ENCODE results near the gene FOXA1.

FOXA1 gene
- long read RNA-seq, donor 1, partial matches to known transcripts, result 0 of 2 reads
- long read RNA-seq, donor 1, other reads (novel, unspliced or antisense), result 0 of 2 reads
- long read RNA-seq, donor 2, result 0 reads
- long read RNA-seq, donor 3, result 0 reads
- long read RNA-seq, donor 4, partial matches to known transcripts, result 0 of 1 reads
- long read RNA-seq, donor 4, other reads (novel, unspliced or antisense), result 0 of 1 reads
- long read RNA-seq, donor 5, result 0 reads
- long read RNA-seq, donor 6, result 0 reads
- long read RNA-seq, donor 7, result 0 reads
- long read RNA-seq, donor 8, partial matches to known transcripts, result 0 of 1 reads
- long read RNA-seq, donor 8, other reads (novel, unspliced or antisense), result 0 of 1 reads

DNA sequence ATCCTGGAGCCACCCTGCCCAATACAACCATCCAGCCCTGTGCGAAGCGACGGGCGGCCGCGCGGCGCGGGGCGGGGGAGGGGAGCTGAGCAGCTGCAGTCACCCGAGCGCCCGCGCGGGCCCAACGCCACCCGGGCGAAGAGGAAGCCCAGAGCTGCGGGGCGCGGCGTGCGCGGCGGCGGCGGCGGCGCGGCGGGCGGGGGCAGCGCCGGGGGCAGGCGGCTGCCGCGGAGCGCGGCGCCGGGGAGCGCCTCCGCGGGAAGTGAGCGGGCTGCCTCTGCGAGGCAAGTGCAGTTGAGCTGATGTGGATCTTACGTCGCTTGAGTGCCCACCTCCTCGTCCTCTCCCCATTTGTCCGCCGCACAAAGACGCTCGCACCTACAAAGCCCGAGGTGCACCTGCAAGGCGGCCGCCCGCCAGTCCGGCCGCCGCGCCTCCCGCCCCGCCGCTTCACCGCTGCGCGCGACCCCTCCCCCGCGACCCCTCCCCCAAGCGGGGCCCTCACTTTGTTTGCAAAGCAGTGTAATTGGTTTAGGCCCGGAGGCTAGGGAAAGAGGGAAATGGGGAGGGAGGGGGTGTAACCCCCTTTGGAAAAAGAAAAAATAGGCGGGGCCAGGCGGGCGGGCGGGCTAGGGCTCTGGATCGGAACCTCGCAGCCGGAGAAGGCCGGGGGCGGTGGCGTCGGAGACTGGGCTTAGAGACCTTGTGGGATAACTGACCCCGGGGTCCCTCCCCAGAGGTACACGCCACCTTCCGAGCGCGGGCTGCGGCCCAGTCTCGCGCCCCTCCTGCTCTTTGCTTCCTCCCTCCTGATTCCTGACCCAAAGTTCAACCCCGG lies at the start of gene FOXA1, which contains the start of gene TTC6:
FOXA1 (minus strand) TSS at position 279 of the 838 bp plus-strand sequence; CDS start at position 2, 277 bp downstream.
TTC6 (plus strand) TSS at position 659 of the 838 bp plus-strand sequence. CDS start 26,436 bp downstream, outside the sequence.
- DNase-seq, result peak; percentile 61

DNA sequence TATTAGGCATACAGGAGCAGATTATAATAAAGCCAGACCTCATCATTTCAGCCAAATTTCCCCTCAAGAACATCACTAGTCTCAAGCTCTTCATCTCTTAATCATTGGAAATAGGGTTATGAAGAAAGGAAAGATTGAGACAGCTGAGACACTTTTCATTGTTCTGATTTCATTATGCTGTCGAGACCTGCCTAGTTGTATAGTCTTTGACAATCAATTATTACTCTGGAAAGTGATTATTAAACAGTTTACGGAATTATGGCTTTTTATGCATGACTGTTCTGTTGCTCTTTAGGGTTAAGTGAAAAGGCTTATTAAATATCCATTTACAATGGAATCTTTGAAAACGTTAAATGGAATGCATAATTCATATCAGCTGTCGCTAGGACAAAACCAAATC lies 48.7 kb upstream of the FOXA1 start:
- DNase-seq, result no peak

- no peak for DNase-seq
Observed at GRCh38 chr14:37642125-37642524, 47.1 kb upstream of the FOXA1 start.

- DNase-seq, result no peak
Observed at GRCh38 chr14:37641117-37641516, 46.1 kb upstream of the FOXA1 start.

DNA sequence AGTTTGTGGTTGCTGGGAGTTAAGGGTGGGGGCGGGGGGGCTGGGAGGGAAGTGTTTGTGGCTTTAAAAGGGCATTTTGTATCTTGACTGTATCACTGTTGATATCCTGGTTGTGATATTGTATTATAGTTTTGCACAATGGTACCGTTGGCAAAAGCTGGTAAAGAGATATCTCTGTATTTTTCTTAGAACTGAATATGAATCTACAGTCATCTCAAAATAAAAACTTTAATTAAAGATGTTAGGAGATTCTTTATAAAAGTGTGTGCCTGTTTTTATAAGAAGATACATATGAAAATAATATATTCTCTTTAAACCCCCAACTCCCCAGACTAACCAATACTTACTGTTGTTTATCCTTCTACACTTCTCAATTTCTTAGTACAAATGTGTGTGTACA lies 43.5 kb upstream of the FOXA1 start:
- DNase-seq, result no peak

DNA sequence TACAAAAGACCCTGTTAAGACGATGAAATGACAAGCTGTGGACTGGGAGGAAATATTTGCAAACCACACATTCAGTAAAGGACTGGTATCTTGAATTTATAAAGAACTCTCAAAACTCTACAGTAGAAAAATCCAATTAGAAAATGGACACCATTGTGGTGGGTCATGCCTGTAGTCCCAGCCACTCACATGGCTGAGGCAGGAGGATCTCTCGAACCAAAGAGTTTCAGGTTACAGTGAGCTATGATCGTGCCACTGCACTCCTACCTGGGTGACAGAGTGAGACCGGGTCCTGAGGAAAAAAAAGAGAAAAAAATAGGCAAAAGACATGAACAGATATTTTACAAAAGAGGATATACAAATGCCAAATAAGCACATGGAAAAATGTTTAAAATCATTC lies 42.3 kb upstream of the FOXA1 start:
- no peak for DNase-seq

DNA sequence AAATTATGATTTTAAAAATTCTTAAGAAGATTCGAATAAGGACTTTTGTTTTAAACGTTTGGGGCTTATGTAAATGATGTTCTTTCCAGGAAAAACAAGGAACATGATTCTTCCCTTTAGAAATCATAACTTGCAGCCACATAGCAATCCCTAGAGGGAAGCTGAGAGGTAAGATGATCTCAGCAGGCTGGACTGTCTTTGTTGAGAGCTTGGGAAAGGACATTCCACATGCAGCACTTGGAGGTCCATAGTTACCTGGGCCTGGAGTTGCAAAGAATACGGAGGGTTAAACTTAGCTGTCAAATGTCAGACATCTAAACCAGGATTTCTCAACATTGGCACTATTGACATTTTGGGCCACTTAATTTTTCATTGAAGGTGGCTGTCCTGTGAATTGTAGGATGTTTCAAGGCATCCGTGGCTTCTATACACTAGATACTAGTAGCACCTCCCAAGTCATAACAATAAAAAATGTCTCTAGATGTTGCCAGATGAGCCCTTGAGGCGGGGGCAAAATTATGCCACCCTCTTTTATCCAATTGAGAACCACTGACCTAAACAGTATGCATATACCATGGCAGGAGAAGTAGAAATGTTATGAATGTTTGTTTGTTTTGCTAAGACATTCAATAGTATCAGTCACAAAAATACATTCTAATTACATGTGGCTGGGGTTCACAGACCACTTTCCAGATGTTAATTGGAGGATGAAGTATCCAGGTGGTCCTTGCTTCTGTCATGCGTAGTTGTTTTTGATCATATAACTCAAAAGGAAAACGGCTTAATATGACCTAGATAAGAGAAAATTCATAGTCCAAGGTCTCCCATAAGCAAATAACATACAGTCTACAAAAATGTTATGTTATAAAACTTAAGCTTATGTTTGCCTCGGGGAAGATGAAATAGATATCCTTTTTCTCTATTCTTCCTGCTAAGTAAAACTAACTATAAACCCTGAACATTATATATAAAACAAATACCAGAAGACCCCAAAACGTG lies 30.8 kb upstream of the FOXA1 start:
- DNase-seq, result no peak

DNA sequence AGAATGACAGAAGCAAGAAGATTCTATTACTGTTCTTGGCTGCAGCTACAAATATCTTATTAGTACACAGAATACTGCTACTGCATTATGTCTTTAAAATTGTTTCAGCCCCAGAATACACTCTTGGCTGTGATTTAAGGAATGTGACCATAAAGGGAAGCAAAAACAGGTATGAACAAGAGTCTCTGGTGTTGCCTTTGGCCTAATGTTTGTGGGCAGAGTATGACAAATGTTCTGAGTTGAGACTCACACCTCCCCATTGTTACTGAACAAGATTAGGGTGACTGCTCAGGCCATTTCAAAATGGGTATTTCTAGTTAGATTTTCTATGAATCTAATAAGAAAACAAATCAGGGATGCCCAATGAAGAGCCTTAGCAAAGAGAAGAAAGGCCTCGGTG lies 28.9 kb upstream of the FOXA1 start:
- no peak for DNase-seq

DNA sequence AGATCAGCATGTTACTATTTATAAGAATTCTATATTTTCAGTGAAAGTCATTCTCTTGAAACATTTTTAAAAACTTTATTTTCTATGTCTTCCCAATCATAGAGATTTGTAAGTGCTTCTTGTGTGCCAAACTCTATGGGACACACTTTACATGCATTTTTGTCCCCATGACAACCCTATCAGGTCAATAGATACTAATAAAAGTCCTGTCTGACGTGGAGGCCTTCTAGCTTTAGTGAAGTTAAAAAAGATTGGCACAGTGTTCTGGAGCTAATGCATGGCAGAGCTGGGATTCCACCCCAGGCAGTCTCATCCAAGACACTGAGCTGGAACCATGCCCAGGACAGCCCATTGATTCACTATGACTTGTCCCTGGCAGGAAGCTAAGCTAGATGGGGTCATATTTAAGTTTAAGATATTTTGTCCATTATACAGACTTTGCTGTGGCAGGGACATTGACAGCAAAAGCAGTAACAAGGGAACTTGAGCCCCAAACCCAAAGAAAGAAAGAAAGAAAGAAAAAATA lies 28.4 kb upstream of the FOXA1 start:
- no peak for DNase-seq

- peak; percentile 81 for DNase-seq
Observed at GRCh38 chr14:37622231-37622923, 27.3 kb upstream of the FOXA1 start.

DNA sequence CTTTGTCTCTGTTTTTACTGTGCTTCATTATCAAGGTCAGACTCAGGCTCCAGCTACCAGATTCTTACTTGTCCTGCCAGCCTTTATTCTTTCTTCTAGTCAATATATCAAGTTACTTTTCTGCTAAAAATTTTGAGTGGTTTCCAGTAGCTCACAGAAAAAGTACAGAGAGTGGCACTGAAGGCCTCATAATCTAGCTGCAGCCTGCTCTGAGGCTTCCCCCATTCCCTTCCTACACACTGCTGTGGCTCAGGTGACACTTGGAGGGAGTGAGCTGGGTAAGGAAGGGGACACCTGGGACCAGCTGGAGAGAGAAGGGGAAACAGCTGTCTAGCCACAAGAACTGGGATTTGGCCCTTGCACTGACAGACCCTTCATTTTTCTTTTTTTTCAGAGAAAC lies 25.8 kb upstream of the FOXA1 start:
- no peak for DNase-seq

GRCh38 chr14:37618498-37619028 lies 23.5 kb upstream of the FOXA1 start:
- no peak for DNase-seq

GRCh38 chr14:37617864-37618365 lies 22.9 kb upstream of the FOXA1 start:
- no peak for DNase-seq

- no peak for DNase-seq
Observed at GRCh38 chr14:37616853-37617252, 21.8 kb upstream of the FOXA1 start.

GRCh38 chr14:37615582-37616289 lies 20.7 kb upstream of the FOXA1 start:
- no peak for DNase-seq

DNA sequence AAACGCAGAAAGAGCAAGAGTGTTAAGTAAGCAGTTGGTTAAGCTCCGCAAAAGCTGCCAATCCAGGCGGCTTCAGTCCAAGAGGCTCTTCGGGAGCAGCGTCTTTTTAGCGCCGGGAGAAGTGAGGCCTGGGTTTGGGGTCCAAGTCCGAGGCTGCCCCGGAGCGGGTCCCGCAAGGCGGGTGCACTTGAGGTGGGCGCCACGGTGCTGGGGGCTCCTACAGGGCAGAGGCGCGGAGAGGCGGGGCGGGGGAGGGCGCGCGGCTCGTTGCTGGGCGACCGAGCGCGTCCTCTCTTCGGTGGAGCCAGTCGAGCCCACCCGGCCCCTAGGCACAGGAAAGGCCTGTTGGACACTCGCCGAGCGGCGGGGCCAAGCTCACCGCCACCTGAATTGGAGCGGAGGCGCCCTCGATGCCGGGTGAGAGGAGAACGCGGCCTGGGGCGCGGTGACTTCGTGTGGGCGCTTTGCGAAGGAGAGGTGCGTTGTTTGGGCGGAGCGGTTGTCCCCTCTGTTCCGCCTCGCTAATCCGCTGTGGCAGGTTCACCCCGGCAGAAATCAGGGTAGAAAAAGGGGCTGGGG lies 16.0 kb upstream of the FOXA1 start:
- DNase-seq, result no peak

DNA sequence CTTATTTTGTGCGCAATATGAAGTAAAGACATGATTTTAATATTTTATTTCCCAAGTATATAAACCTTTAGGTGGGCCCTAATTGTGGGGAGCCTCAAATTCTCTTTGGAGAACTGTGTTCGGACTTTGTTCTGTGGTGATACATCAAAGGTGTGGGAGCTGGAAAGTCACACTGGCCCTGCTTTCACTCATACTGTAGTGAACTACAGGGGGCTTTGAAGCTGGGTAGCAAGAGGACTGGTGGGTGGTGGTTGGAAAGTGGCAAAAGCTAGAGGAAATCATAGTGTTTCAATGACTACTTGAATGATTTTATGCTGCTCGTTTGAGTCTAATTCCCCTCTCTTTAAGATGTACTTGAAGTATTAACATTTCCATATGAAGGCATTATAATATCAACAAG lies 13.6 kb upstream of the FOXA1 start:
- DNase-seq, result no peak

- no peak for DNase-seq
Observed at GRCh38 chr14:37606678-37607077, 11.6 kb upstream of the FOXA1 start.

- DNase-seq, result no peak
Observed at GRCh38 chr14:37603688-37604251, 8.7 kb upstream of the FOXA1 start.
